IMR-90 (cell line): ENCODE results near the gene IGSF9B. TPM values are rescaled to one million over a fixed set of nuclear protein-coding genes. Genes with fewer than 3 reads are reported as not detected.

ENCODE experiments used
- ATAC-seq: fragments of 200-7000 bp; cut with Tn5 transposase; 2 replicates; pipeline ENCODE4 v1.9.1; 2020; ENCODE audit warnings: low read depth, mild to moderate bottlenecking, moderate library complexity
- BruUV-seq: library from RNA; stranded (reverse); fragments of 400-500 nt; replicated peaks from 2 replicates; lab custom pipeline; 2021; lab: Mats Ljungman, UMichigan
- CTCF ChIA-PET: fragments of 300-600 bp; formaldehyde crosslinking; extraction: SDS; loops from one replicate; lab custom pipeline; 2021; ENCODE audit warnings: antibody characterized with exemption; lab: Yijun Ruan, JAX
- POLR2A ChIA-PET: fragments of 300-600 bp; sonication (Branson Sonifier 250); formaldehyde crosslinking; loops from one replicate; lab custom pipeline; 2022; ENCODE audit warnings: antibody characterized with exemption; ENCODE audit not compliant: unreplicated experiment; lab: Charles Lee
- DNase-seq: peaks from one replicate; pipeline ENCODE4 v3.0.0; 2013
- H2AFZ ChIP-seq: replicated peaks from 2 replicates; pipeline ENCODE3; 2013; ENCODE audit warnings: low read length, mild to moderate bottlenecking; ENCODE audit not compliant: poor library complexity
- H2AK5ac ChIP-seq: 2 replicates; pipeline ENCODE4 v1.6.1; 2013; ENCODE audit warnings: low read depth, low read length, inconsistent platforms
- H2AK9ac ChIP-seq: replicated peaks from 2 replicates; pipeline ENCODE3; 2013; ENCODE audit warnings: mild to moderate bottlenecking, low read depth, low read length, moderate library complexity; ENCODE audit not compliant: poor library complexity
- H2BK120ac ChIP-seq: 2 replicates; pipeline ENCODE4 v1.6.1; 2013; ENCODE audit warnings: low read depth, low read length, inconsistent platforms
- H2BK15ac ChIP-seq: 3 replicates; pipeline ENCODE4 v1.6.1; 2013; ENCODE audit warnings: low read depth, low read length, inconsistent platforms
- H2BK20ac ChIP-seq: 2 replicates; pipeline ENCODE4 v1.6.1; 2013; ENCODE audit warnings: low read depth, mild to moderate bottlenecking, inconsistent platforms, low read length, moderate library complexity
- H2BK5ac ChIP-seq: 2 replicates; pipeline ENCODE4 v1.6.1; 2013; ENCODE audit warnings: mild to moderate bottlenecking, low read depth, low read length, inconsistent platforms; ENCODE audit not compliant: poor library complexity, severe bottlenecking
- H3K14ac ChIP-seq: replicated peaks from 2 replicates; pipeline ENCODE4 v1.6.1; 2013; ENCODE audit warnings: low read depth, low read length, inconsistent platforms
- H3K18ac ChIP-seq: 2 replicates; pipeline ENCODE4 v1.6.1; 2013; ENCODE audit warnings: low read depth, low read length, control low read depth
- H3K23ac ChIP-seq: 2 replicates; pipeline ENCODE4 v1.6.1; 2013; ENCODE audit warnings: low read depth, low read length, inconsistent platforms
- H3K27ac ChIP-seq: 2 replicates; pipeline ENCODE4 v1.5.1; 2013; ENCODE audit warnings: mild to moderate bottlenecking, control low read depth, low read length; ENCODE audit not compliant: insufficient read depth
- H3K27me3 ChIP-seq: 2 replicates; pipeline ENCODE4 v1.6.1; 2013; ENCODE audit warnings: low read length; ENCODE audit not compliant: control insufficient read depth, insufficient read depth
- H3K36me3 ChIP-seq: 2 replicates; pipeline ENCODE4 v1.6.1; 2013; ENCODE audit warnings: low read length, mixed read lengths; ENCODE audit not compliant: control insufficient read depth, insufficient read depth
- H3K4ac ChIP-seq: 2 replicates; pipeline ENCODE4 v1.6.1; 2013; ENCODE audit warnings: low read depth, low read length, inconsistent platforms
- H3K4me1 ChIP-seq: 2 replicates; pipeline ENCODE4 v1.6.1; 2013; ENCODE audit warnings: low read length, mixed read lengths; ENCODE audit not compliant: control insufficient read depth, insufficient read depth
- H3K4me2 ChIP-seq: 2 replicates; pipeline ENCODE4 v1.6.1; 2013; ENCODE audit warnings: low read depth, mild to moderate bottlenecking, control low read depth, low read length, moderate library complexity
- H3K4me3 ChIP-seq: 2 replicates; pipeline ENCODE4 v1.5.1; 2013; ENCODE audit warnings: low read depth, mild to moderate bottlenecking, control low read depth, low read length, moderate library complexity; ENCODE audit not compliant: insufficient read depth
- H3K56ac ChIP-seq: 2 replicates; pipeline ENCODE4 v1.6.1; 2013; ENCODE audit warnings: low read length, inconsistent platforms; ENCODE audit not compliant: insufficient read depth; ENCODE audit errors: extremely low read depth
- H3K79me1 ChIP-seq, 2 experiments: 2 replicates each; pipeline ENCODE4 v1.6.1; 2013; ENCODE audit warnings: low read length in 2 of 2, inconsistent platforms in 1 of 2, low read depth in 1 of 2
- H3K9ac ChIP-seq: 2 replicates; pipeline ENCODE4 v1.6.1; 2013; ENCODE audit warnings: low read depth, low read length, control low read depth
- H3K9me1 ChIP-seq: 2 replicates; pipeline ENCODE4 v1.6.1; 2013; ENCODE audit warnings: low read length, inconsistent platforms; ENCODE audit not compliant: insufficient read depth
- H3K9me3 ChIP-seq: 2 replicates; pipeline ENCODE4 v1.6.1; 2013; ENCODE audit warnings: low read length; ENCODE audit not compliant: control insufficient read depth, insufficient read depth
- H4K20me1 ChIP-seq: 2 replicates; pipeline ENCODE4 v1.6.1; 2013; ENCODE audit warnings: low read length, inconsistent platforms; ENCODE audit not compliant: insufficient read depth
- H4K5ac ChIP-seq: 2 replicates; pipeline ENCODE4 v1.6.1; 2013; ENCODE audit warnings: mild to moderate bottlenecking, low read depth, low read length, control low read depth
- H4K8ac ChIP-seq, 2 experiments: 2 replicates each; pipeline ENCODE4 v1.6.1; 2013; ENCODE audit warnings: low read depth in 2 of 2, low read length in 2 of 2, control low read depth in 1 of 2, inconsistent platforms in 1 of 2
- H4K91ac ChIP-seq: 2 replicates; pipeline ENCODE4 v1.6.1; 2013; ENCODE audit warnings: low read depth, low read length, inconsistent platforms; ENCODE audit not compliant: insufficient read depth
- BHLHE40 ChIP-seq: fragments of 150-350 bp; IDR thresholded peaks from 2 replicates; pipeline ENCODE4 v1.6.1; 2016; ENCODE audit warnings: mild to moderate bottlenecking, low read depth, low read length
- CEBPB ChIP-seq: IDR thresholded peaks from 2 replicates; pipeline ENCODE4 v1.6.1; 2012; ENCODE audit warnings: low read depth, low read length, improper control_type of control experiment
- CHD1 ChIP-seq: IDR thresholded peaks from 2 replicates; pipeline ENCODE4 v1.6.1; 2012; ENCODE audit warnings: low read depth, low read length, improper control_type of control experiment
- MAZ ChIP-seq: IDR thresholded peaks from 2 replicates; pipeline ENCODE4 v1.6.1; 2012; ENCODE audit warnings: low read depth, mild to moderate bottlenecking, low read length, improper control_type of control experiment, moderate library complexity, borderline replicate concordance
- RFX5 ChIP-seq: IDR thresholded peaks from 2 replicates; pipeline ENCODE4 v1.8.0; 2012; ENCODE audit warnings: low read depth, mild to moderate bottlenecking, low read length, moderate library complexity
- SMC3 ChIP-seq: fragments of 150-350 bp; IDR thresholded peaks from 2 replicates; pipeline ENCODE4 v1.6.1; 2016; ENCODE audit warnings: low read depth, mild to moderate bottlenecking, antibody characterized with exemption, low read length, moderate library complexity
- WGBS, 2 experiments: methylation state at CpG; one replicate each; pipeline versions ENCODE4 v1.1.5 to v1.1.7; 2013; ENCODE audit warnings: missing lambda C conversion rate in 2 of 2; ENCODE audit not compliant: insufficient read length in 1 of 2; ENCODE audit errors: extremely low coverage in 2 of 2; 5-methylcytosine and 5-hydroxymethylcytosine counted together
- dilution Hi-C: fragments of 300-500 bp; cut with HindIII; formaldehyde crosslinking; loops from one replicate; pipeline ENCODE4 v1.14.3; 2018; ENCODE audit warnings: low sequenced_read_pairs; ENCODE audit not compliant: unreplicated experiment
- in situ Hi-C: fragments of 300-500 bp; cut with MboI; formaldehyde crosslinking; loops from 3 replicates; pipeline ENCODE4 v1.14.3; 2019; ENCODE audit warnings: low sequenced_read_pairs, inconsistent platforms, mixed read lengths
- intact Hi-C: fragments of 100-400 bp; cut with micrococcal nuclease; formaldehyde crosslinking; loops from 2 replicates; pipeline ENCODE4 v1.10.0; 2022
- polyA plus RNA-seq, 3 experiments: library from polyadenylated mRNA; depleted of rRNA; stranded (reverse); fragments of >200 nt; gene quantifications; 2 replicates each; pipeline ENCODE4 v1.2.3, GENCODE V29; 2012; ENCODE audit warnings: low replicate concordance in 1 of 3
- total RNA-seq: library from RNA; depleted of rRNA; stranded (reverse); fragments of >200 nt; gene quantifications from 2 replicates; pipeline ENCODE4 v1.2.3, GENCODE V29; 2012
- TF ChIP-seq, protein P1 (sequence below): fragments of 150-350 bp; IDR thresholded peaks from 2 replicates; pipeline ENCODE4 v1.6.1; 2017; ENCODE audit warnings: mild to moderate bottlenecking, antibody characterized with exemption, low read length, low read depth
- TF ChIP-seq, protein P2 (sequence below): fragments of 150-350 bp; IDR thresholded peaks from 2 replicates; pipeline ENCODE4 v1.6.1; 2016; ENCODE audit warnings: low read depth, mild to moderate bottlenecking, low read length, moderate library complexity, borderline replicate concordance

Gene IGSF9B
- total and polyA plus RNA-seq, 2 of the 4 experiments (the other 2 are of a cell fraction), result under 0.01 to 0.10 TPM

GRCh38 chr11:133924661-133925060, 32.1 kb downstream of the IGSF9B start:
- WGBS, 2 experiments, result 60% methylated on average over 1 of the region's 11 CpGs; no CpG with 5 or more reads in 1 of the 2 experiments
- ChIA-PET CTCF (no interaction called here), POLR2A (no interaction called here)
- Histone ChIP-seq H2AK5ac (no peak overlapping the region), H3K36me3 (no peaks in the 10 kb centered on the region), H3K23ac (no peak overlapping the region), H2BK15ac (no peak overlapping the region), H3K79me1 (no peaks in the 10 kb centered on the region), H3K27me3 (no peaks in the 10 kb centered on the region; the same call in 1 of the 2 replicates), H3K4ac (no peak overlapping the region), H3K4me3 (no peak overlapping the region), H2AFZ (no peak overlapping the region), H4K8ac (no peak overlapping the region), H2BK20ac (no peak overlapping the region), H3K4me1 (no peaks in the 10 kb centered on the region), H3K56ac (no peak overlapping the region), H4K20me1 (no peaks in the 10 kb centered on the region), H3K9me3 (no peaks in the 10 kb centered on the region), H3K9me1 (no peaks in the 10 kb centered on the region), H3K27ac (no peak overlapping the region), H3K18ac (no peak overlapping the region), H3K4me2 (no peak overlapping the region), H3K9ac (no peak overlapping the region), H4K5ac (no peak overlapping the region), H2BK120ac (no peak overlapping the region), H2BK5ac (no peak overlapping the region), H2AK9ac (no peak overlapping the region), H3K14ac (no peak overlapping the region), H4K91ac (no peak overlapping the region)
- dilution Hi-C loops, result no loop called here
- in situ Hi-C loops, result loop anchor here (10.0 kb wide), 1 partner anchor 220 kb away; no protein-coding TSS in a partner anchor
- TF ChIP-seq, protein P1, sequence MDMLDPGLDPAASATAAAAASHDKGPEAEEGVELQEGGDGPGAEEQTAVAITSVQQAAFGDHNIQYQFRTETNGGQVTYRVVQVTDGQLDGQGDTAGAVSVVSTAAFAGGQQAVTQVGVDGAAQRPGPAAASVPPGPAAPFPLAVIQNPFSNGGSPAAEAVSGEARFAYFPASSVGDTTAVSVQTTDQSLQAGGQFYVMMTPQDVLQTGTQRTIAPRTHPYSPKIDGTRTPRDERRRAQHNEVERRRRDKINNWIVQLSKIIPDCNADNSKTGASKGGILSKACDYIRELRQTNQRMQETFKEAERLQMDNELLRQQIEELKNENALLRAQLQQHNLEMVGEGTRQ, result no peak
- TF ChIP-seq, protein P2, sequence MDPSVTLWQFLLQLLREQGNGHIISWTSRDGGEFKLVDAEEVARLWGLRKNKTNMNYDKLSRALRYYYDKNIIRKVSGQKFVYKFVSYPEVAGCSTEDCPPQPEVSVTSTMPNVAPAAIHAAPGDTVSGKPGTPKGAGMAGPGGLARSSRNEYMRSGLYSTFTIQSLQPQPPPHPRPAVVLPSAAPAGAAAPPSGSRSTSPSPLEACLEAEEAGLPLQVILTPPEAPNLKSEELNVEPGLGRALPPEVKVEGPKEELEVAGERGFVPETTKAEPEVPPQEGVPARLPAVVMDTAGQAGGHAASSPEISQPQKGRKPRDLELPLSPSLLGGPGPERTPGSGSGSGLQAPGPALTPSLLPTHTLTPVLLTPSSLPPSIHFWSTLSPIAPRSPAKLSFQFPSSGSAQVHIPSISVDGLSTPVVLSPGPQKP, result no peak
- TF ChIP-seq CEBPB (no peak), SMC3 (no peak), MAZ (no peak), RFX5 (no peak), BHLHE40 (no peak), CHD1 (no peak)
- DNase-seq (no peak), ATAC-seq (no peak)
- intact Hi-C loops, result loop anchor here (10.0 kb wide), 1 partner anchor 300 kb away; the partner anchor contains the start of genes NCAPD3 and VPS26B
- no TSS peak for BruUV-seq
